Measurements from ENCODE around the gene ANKRD49.
A peak's percentile ranks its signal among the peaks of the same experiment; 100 is the strongest.

The ANKRD49 gene

DNA sequence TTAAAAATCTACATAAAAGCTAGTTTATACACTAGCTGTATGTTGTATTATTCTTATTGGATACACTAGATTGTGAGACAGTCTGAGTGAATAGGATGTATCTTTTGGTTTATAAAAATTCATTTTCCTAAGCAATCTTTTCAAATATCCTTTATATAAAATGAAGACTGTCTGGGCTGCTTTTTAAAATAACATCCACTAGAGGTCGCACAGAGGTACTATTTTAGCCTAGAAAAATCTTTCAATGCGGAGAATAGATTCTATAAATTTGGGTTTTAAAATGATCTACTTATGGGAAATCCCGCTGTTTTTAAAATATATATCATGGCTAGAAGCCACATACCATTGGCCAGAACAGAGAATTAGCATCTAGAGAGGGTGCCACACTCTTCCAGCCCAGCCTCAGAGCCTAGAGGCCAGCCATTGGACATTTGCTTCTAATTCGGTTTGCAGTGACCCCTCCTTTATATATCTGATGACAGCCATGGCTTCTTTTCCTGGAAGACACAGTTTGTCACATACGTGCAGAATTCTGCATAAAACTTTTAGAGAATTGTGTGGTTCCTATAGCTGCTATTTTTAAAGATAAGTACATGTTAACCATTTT, 25.8 kb downstream of the ANKRD49 start:
- H3K27ac Mint-ChIP-seq: no peak overlapping the region
- H3K9me3 Mint-ChIP-seq: no peaks in the 10 kb centered on the region
- ATAC-seq (replicated peaks): no peak
- no peaks in the 10 kb centered on the region for H3K36me3 Mint-ChIP-seq
- DNase-seq: no peak
- H3K4me3 Mint-ChIP-seq: no peak overlapping the region
- peaks cover 10 to 18% of the 10 kb centered on the region in 2 donors for H3K27me3 Mint-ChIP-seq
- H3K4me1 Mint-ChIP-seq: no peaks in the 10 kb centered on the region

DNA sequence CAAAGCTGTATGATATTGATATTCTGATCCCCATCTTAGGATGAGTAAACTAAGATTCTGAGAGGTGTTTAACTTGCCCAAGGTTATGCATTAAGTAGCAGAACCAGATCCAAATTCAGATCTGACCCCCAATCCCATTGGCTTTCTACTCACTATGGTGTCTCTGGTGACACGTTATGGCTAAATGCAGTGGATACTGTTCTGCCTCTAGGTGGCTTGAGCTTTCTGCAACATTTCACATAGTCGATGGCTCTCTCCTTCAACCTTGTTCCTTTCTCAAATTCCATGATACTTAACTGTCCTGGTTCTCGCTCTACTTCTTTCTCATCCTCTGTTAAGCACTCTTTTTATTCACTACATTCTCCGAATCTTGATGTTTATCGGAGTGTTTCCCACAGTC, 27.9 kb downstream of the ANKRD49 start:
- Mint-ChIP-seq H3K36me3 (no peaks in the 10 kb centered on the region), H3K27ac (no peak overlapping the region), H3K4me1 (no peaks in the 10 kb centered on the region), H3K27me3 (peaks cover 0 to 5% of the 10 kb centered on the region in 2 donors), H3K4me3 (no peak overlapping the region), H3K9me3 (no peaks in the 10 kb centered on the region)
- no peak for DNase-seq
- ATAC-seq (replicated peaks): peak; percentile 39 to 53

DNA sequence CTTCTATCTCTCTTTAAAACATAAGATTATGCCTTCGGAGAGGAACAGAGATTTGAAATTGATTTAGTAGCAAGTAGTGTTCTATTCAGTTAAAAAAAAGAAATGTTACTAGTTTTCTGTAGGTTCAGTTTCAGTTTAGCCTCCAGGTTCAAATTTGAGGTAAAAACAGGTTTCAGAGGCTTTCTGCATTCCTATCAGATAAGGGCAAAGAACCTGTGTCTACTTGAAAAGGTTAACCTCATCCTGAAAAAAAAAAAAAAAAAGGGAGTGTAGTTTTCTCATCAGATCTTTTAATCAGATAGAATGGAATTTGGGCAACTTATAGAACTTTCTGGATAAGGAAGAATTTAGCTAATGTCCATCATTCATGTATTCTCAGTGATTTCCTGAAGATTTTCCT, 30.6 kb downstream of the ANKRD49 start:
- no peak for ATAC-seq (replicated peaks)
- H3K4me3 Mint-ChIP-seq: no peak overlapping the region
- H3K4me1 Mint-ChIP-seq: no peaks in the 10 kb centered on the region
- H3K27me3 Mint-ChIP-seq: peaks cover 0 to 8% of the 10 kb centered on the region in 2 donors
- no peak overlapping the region for H3K27ac Mint-ChIP-seq
- H3K9me3 Mint-ChIP-seq: no peaks in the 10 kb centered on the region
- DNase-seq: no peak
- no peaks in the 10 kb centered on the region for H3K36me3 Mint-ChIP-seq

DNA sequence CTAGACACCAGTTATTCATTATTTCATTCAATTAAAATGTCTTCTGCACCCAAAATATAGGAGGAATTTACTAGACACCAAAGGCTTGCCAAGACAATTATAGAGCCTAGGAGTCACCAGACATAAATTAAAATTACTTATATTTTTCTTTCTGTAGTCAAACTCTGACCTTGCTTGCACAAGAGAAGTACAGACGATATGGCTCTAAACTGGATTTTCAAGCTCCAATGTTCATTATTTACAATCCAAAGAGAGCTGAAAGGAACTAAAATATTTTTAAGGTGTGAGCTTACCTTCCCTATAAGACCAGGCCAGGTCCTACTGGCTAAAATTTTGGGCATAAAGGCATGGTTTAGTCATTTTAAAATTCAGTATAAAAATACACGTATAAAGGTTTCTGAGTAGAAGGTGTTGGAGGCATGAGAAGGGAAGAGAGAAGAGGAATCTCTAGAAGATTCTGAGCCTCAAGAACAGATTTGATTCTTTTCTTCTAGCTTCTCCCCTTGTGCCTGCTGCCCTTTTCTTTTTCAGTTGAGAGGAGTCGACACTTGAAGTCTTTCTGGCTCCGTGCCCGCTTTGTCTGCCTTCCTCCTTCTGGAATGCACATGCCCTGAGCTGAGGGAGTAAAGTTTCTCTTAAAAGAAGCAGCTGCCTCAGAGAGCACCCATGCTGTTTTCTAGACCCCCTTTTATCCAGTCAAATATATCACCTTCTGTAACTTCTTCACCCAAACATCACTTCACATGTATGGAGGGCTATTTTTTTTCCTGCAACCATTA, 32.0 kb downstream of the ANKRD49 start:
- no peak for ATAC-seq (replicated peaks)
- no peak overlapping the region for H3K4me3 Mint-ChIP-seq
- peaks cover 0 to 11% of the 10 kb centered on the region in 2 donors for H3K27me3 Mint-ChIP-seq
- H3K27ac Mint-ChIP-seq: no peak overlapping the region
- DNase-seq: no peak
- H3K36me3 Mint-ChIP-seq: no peaks in the 10 kb centered on the region
- no peaks in the 10 kb centered on the region for H3K4me1 Mint-ChIP-seq
- H3K9me3 Mint-ChIP-seq: no peaks in the 10 kb centered on the region

DNA sequence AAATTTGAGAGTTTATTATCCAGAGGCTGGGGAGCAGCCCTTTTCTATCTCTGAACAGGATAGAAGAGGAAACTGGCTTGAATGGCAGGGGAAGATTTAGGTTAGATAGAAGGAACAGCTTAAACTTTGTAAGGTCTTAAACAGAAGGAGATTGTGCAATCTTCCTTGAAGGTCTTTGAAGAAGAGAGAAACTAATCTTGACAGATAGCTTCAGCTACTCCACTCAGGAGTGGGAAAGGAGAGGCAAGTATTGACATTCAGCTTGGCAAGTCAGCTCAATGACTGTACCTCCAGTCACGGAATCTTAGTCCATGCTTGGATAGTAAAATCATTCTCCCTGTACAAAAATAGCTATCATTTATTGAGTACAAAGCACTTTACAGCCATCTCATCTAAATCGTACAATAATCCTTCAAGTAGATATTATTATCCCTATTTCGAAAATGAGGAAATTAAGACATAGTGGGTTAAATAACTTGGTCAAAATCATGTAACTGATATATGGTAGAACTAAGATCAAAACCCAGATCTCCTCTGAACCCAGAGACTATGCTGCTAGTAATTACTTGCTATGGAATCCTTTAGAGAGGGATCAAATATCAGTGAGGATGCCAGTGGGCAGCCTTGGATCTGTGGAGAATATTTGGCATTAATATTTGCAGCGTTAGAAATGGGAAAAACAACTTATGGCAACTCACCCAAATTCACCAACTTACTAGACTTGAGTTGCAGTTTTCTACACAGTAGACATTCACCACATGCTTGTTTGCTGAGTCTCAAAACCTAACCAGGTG, 33.1 kb downstream of the ANKRD49 start:
- Mint-ChIP-seq H3K36me3 (no peaks in the 10 kb centered on the region), H3K27ac (no peak overlapping the region), H3K9me3 (no peaks in the 10 kb centered on the region), H3K4me1 (no peaks in the 10 kb centered on the region), H3K27me3 (peaks cover 0 to 14% of the 10 kb centered on the region in 2 donors), H3K4me3 (no peak overlapping the region)
- ATAC-seq (replicated peaks) (no peak), DNase-seq (no peak)

DNA sequence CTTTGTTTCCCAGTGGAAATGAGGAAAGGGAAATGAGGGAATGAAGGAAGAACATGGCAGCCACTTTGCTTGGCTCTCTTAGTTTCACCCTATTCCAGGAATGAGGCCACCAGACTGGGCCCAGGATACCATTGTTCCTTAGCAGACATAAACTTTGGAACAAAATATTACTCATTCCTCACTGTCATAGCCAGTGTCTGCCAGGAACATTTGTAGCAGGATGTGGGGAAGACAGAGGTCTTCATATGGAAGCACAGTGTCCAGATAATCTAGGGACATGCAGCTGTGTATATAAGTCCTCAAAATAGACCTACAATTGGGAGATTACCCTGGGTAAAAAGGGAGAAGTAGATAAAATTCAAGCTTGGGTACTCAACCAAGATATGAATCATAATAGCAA, 34.8 kb downstream of the ANKRD49 start:
- Mint-ChIP-seq H3K27ac (no peak overlapping the region), H3K9me3 (no peaks in the 10 kb centered on the region), H3K4me3 (no peak overlapping the region), H3K27me3 (peaks cover 0 to 16% of the 10 kb centered on the region in 2 donors), H3K4me1 (no peaks in the 10 kb centered on the region), H3K36me3 (no peaks in the 10 kb centered on the region)
- DNase-seq (no peak), ATAC-seq (replicated peaks) (peak in 1 of 2 donors; percentile 34)

DNA sequence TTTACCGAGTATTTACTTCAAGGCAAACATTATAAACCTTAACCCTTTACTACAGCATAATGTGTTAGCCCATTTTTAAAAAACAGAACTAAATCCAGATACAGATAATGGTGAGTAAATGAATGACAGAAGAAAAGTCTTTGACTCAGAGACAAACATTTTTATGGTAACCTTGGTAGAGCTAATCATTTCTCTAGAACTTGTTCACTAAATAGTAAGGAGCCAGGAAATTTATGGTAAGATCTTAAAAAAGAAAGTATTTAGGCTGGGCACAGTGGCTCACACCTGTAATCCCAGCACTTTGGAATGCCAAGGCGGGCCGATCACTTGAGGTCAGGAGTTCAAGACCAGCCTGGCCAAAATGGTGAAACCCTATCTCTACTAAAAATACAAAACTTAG, 38.4 kb downstream of the ANKRD49 start:
- peaks cover under 1 to 18% of the 10 kb centered on the region in 2 donors for H3K27me3 Mint-ChIP-seq
- ATAC-seq (replicated peaks) (no peak), DNase-seq (no peak)
- H3K4me3 Mint-ChIP-seq: no peak overlapping the region
- no peaks in the 10 kb centered on the region for H3K9me3 Mint-ChIP-seq
- no peak overlapping the region for H3K27ac Mint-ChIP-seq
- H3K36me3 Mint-ChIP-seq: no peaks in the 10 kb centered on the region
- no peaks in the 10 kb centered on the region for H3K4me1 Mint-ChIP-seq

DNA sequence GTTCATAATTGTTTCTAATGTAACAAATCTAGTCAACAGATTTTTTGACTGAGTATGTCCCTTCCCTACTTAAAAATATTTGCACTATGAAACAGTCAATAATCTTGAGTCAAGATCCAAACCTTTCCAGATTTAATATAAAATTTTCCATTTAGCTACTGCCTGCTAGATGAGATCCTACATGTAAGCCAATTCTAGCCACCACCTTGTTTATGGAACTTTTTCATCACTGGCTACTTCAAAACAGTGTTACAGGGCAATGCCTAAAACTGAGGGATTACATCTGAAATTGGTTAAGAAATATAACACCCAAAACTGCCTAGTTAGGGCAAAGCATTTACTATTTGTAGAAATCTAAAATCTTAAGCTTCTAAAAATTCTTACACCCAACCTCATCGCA, 39.4 kb downstream of the ANKRD49 start:
- Mint-ChIP-seq H3K4me1 (no peaks in the 10 kb centered on the region), H3K4me3 (no peak overlapping the region), H3K27me3 (peaks cover 5 to 18% of the 10 kb centered on the region in 2 donors)

DNA sequence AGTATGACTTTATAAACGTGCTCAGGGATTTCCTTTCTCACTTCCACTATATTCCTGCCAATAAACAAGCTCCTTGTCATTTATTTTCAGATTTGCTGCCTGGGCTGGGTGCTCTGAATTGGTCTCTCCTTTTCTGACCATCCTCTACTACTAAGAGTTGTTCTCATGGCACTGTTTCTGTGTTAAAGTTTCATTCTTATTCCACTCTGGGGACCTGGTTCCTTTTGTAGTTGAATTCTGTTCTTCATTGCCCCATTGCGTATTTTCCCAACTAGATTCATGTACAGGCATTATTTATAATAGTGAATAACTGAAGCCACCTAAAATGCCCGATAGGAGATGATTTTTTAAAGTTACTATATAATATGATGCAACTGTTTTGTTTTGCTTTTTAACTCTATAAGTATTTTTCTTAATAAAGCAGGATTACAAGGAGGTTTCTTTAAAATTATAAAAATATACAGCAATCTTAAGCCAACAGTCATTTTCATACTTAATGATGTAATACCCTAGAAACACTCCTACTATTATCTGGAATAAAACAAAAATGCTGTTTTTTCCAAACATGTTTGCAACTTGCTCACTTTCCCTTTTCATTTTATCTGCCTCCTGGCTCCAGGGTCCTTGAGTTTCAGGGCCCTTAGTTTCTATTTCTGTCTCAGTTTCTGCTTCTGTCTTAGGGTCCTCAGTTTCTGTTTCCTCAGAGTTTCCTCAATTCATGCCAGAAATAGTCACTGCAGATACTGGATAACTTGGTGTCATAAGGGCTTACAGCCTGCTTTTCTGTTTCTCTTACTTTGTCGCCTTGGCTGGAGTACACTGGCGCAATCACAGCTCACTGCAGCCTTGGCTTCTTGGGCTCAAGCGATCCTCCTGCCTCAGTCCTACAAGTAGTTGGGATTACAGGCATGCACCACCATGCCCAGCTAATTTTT, 40.2 kb downstream of the ANKRD49 start:
- H3K9me3 Mint-ChIP-seq: no peaks in the 10 kb centered on the region
- DNase-seq (no peak), ATAC-seq (replicated peaks) (no peak)
- peaks cover 5 to 18% of the 10 kb centered on the region in 2 donors for H3K27me3 Mint-ChIP-seq
- no peaks in the 10 kb centered on the region for H3K36me3 Mint-ChIP-seq
- no peaks in the 10 kb centered on the region for H3K4me1 Mint-ChIP-seq
- H3K4me3 Mint-ChIP-seq: no peak overlapping the region
- H3K27ac Mint-ChIP-seq: no peak overlapping the region

More for the DNA sequence above, 39.4 kb downstream of the ANKRD49 start:
- H3K27ac Mint-ChIP-seq: no peak overlapping the region
- no peak for ATAC-seq (replicated peaks)
- no peak for DNase-seq
- H3K9me3 Mint-ChIP-seq: no peaks in the 10 kb centered on the region
- no peaks in the 10 kb centered on the region for H3K36me3 Mint-ChIP-seq

DNA sequence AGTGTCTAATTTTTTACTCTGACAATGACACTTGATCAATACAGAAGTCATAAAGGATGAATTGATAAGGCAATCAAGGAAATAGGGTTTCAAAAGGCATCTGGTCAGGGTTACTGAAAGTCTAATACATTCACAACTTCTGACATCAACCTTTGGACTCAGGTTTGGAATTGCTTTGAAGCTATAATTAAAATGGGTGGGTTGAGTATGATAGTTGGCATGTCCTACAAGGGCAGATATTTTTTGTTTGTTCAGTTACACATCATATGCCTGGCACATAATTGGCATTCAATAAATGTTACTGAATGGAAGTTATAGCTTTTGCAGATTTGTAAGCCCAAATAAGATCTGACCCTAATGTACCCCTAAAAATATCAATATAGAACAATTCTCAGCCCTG, 42.6 kb downstream of the ANKRD49 start:
- Mint-ChIP-seq H3K27me3 (peaks cover 5 to 15% of the 10 kb centered on the region in 2 donors), H3K4me1 (no peaks in the 10 kb centered on the region), H3K4me3 (no peak overlapping the region), H3K9me3 (no peaks in the 10 kb centered on the region), H3K36me3 (no peaks in the 10 kb centered on the region), H3K27ac (no peak overlapping the region)
- ATAC-seq (replicated peaks): no peak
- DNase-seq: no peak

DNA sequence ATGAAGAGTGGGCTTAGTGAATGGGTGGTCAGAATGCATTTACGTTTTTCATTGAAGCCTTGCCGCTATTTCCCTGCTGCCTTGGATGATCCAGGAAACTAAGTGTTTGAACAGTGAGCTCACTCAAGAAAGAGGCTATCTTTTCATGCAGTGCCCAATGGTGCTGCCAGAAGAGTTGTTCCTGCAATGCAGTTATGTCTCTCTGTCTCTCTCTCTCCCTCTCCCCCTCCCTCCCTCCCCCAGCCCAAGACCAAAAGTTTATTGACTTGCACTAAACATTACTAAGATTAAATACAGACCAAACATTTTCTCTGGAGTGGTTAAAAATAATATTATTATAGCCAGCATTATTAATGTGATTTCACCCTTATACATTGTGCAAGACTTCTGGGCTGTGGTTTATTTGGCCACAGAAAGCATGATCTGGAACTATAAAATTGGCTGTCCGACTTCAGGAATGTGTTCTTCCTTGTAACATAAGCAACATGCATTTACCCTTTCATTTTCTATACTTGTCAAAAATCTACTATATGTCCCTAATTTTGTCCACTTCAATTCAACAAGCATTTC, 43.3 kb downstream of the ANKRD49 start:
- Mint-ChIP-seq H3K9me3 (no peaks in the 10 kb centered on the region), H3K4me1 (no peaks in the 10 kb centered on the region), H3K27me3 (peaks cover 5 to 15% of the 10 kb centered on the region in 2 donors), H3K36me3 (no peaks in the 10 kb centered on the region), H3K4me3 (no peak overlapping the region), H3K27ac (no peak overlapping the region)
- ATAC-seq (replicated peaks) (no peak), DNase-seq (no peak)

DNA sequence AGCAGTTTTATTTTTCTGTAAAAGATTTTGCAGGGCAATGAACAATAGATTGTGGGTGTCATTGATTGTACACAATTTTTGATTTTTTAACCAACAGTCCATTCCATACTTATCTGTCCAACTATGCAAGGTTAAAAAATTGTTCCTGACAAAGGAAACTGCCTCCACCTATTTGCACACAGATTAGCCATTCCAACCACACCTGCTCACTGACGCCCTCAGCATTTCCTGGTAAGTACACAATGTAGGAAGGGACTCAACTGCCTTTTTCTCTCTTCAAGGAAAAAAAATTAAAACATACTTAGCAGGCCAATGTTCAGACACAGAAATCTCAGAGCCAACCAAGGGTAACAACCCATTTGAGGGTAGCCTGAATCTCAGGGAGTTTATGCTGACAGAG, 45.6 kb downstream of the ANKRD49 start:
- Mint-ChIP-seq H3K9me3 (no peaks in the 10 kb centered on the region), H3K4me1 (peaks cover 4 to 7% of the 10 kb centered on the region in 2 donors), H3K27me3 (peaks cover 5 to 12% of the 10 kb centered on the region in 2 donors), H3K4me3 (no peak overlapping the region), H3K27ac (no peak overlapping the region), H3K36me3 (peaks cover 3 to 4% of the 10 kb centered on the region in 2 donors)
- no peak for DNase-seq
- ATAC-seq (replicated peaks): no peak

DNA sequence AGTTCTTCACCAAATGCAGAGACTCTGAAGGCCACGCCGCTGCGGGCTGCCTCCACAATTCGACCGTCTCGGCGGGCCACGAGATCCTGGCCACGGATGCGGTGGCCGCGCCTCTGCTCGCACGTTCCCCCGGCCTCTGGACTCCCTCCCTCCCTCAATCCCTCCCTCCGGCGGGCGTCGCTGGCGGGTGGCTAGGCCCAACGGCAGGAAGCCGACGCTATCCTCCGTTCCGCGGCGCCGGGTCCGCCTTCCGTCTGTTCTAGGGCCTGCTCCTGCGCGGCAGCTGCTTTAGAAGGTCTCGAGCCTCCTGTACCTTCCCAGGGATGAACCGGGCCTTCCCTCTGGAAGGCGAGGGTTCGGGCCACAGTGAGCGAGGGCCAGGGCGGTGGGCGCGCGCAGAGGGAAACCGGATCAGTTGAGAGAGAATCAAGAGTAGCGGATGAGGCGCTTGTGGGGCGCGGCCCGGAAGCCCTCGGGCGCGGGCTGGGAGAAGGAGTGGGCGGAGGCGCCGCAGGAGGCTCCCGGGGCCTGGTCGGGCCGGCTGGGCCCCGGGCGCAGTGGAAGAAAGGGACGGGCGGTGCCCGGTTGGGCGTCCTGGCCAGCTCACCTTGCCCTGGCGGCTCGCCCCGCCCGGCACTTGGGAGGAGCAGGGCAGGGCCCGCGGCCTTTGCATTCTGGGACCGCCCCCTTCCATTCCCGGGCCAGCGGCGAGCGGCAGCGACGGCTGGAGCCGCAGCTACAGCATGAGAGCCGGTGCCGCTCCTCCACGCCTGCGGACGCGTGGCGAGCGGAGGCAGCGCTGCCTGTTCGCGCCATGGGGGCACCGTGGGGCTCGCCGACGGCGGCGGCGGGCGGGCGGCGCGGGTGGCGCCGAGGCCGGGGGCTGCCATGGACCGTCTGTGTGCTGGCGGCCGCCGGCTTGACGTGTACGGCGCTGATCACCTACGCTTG, 50.2 kb downstream of the ANKRD49 start, which contains the start of gene FUT4:
Gene FUT4 (plus strand): TSS at position 227 of the 951 bp plus-strand sequence. CDS start 213 bp downstream, at position 440.
- H3K27me3 Mint-ChIP-seq: peaks cover 0 to 7% of the 10 kb centered on the region in 2 donors
- ATAC-seq (replicated peaks) (peak; percentile 87 to 88), DNase-seq (peak; percentile 70)
- H3K9me3 Mint-ChIP-seq: no peaks in the 10 kb centered on the region
- peak within 1 kb of the TSS; percentile 100 for H3K27ac Mint-ChIP-seq
- peaks cover 8 to 13% of the 10 kb centered on the region in 2 donors for H3K36me3 Mint-ChIP-seq
- H3K4me3 Mint-ChIP-seq: peak within 1 kb of the TSS; percentile 98 to 100
- peaks cover 12 to 36% of the 10 kb centered on the region in 2 donors for H3K4me1 Mint-ChIP-seq

Data from stimulated activated naive B cell treated with anti-CD40 and anti-IgM and Interleukin-4, amounts not matched to agents 10 μg/mL and 1 μg/mL and 100 μg/mL, for 72 hours (primary cell).